Mononuclear cell (primary cell): ENCODE results near the gene TMEM273. TPM values are rescaled to one million over a fixed set of nuclear protein-coding genes. Genes with fewer than 3 reads are reported as not detected.
"Not testable (repeated sequence)": the region's sequence is repeated elsewhere in the genome, so short reads cannot be mapped to it uniquely, and the experiment has no call there.

Experiments
- H3K27me3 ChIP-seq: 2 replicates; pipeline ENCODE4 v1.6.0; 2011; ENCODE audit warnings: low read length, control low read depth; ENCODE audit not compliant: insufficient read depth
- H3K4me1 ChIP-seq: 2 replicates; pipeline ENCODE4 v1.5.1; 2011; ENCODE audit warnings: mild to moderate bottlenecking, low read length, control low read depth; ENCODE audit not compliant: insufficient read depth
- H3K4me3 ChIP-seq: 2 replicates; pipeline ENCODE4 v1.5.1; 2011; ENCODE audit warnings: mild to moderate bottlenecking, low read length, moderate library complexity
- H3K9me3 ChIP-seq: 2 replicates; pipeline ENCODE4 v1.5.1; 2011; ENCODE audit warnings: low read depth, mild to moderate bottlenecking, control low read depth, low read length
- total RNA-seq: library from RNA; depleted of rRNA; stranded (reverse); fragments of >200 nt; gene quantifications from one replicate; pipeline ENCODE4 v1.2.3, GENCODE V29; 2012

The TMEM273 gene
- total RNA-seq, 1 donor, result 3.5 TPM

DNA sequence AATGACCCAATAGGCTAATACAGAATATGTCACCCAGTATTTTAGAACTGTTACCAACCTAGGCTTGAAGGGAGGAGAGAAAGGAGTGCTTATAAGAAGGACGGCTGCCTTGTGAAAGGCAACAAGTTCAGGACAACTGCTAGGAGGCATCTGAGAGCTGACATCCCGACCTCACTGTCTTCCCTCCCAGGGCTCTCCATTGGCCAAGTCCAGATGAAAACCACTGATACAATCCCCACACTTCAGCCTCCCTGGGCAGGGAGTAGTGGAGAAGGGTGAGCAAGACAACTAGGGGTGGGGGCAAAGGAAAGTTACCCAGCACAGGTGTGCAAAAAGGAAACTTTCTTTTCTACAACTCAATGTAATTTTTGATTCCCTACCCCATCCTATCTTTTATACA is 29.5 kb upstream of the TMEM273 start:
- H3K4me1 ChIP-seq, result no peaks in the 10 kb centered on the region
- no peaks in the 10 kb centered on the region for H3K9me3 ChIP-seq
- H3K27me3 ChIP-seq, result no peaks in the 10 kb centered on the region
- no peak overlapping the region for H3K4me3 ChIP-seq

DNA sequence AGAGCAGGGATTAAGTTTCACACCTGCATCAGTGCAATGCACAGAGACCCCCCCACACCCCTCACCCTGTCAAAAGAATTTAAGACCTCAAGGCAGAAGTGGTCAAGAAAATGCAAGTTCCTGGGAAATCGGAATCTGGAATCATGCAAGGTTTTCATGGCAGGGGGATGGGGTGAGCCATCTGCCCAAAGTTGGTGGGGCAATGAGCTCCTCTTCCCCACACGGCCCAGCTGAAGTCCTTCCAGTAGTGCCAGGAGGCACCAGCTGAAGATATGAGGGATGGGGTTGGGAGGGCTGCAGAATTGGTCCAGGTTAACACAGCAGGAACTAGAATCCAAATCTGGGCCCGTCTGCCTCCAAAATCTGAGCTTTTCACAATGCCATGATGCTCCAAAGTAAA is 25.0 kb upstream of the TMEM273 start:
- Histone ChIP-seq H3K9me3 (no peaks in the 10 kb centered on the region), H3K27me3 (no peaks in the 10 kb centered on the region), H3K4me1 (no peaks in the 10 kb centered on the region), H3K4me3 (no peak overlapping the region)

DNA sequence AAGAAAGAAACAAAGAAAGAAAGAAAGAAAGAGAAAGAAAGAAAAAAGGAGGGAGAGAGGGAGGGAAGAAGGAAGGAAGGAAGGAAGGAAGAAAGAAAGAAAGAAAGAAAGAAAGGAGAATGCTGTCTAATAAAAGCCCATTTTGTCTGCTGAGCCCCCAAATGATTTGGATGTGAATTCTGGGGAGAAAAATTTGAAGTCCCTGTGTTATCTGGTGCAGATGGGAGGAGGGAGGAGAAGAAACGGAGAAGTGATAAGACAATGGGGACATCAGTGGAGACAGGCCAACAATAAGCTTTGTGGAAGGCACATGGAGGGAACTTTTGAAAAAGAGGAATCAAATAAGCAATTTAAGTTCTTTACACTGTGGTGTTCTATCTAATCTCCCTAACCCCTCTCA is 24.6 kb upstream of the TMEM273 start:
- Histone ChIP-seq H3K4me3 (no peak overlapping the region), H3K27me3 (no peaks in the 10 kb centered on the region), H3K4me1 (no peaks in the 10 kb centered on the region), H3K9me3 (no peaks in the 10 kb centered on the region)

DNA sequence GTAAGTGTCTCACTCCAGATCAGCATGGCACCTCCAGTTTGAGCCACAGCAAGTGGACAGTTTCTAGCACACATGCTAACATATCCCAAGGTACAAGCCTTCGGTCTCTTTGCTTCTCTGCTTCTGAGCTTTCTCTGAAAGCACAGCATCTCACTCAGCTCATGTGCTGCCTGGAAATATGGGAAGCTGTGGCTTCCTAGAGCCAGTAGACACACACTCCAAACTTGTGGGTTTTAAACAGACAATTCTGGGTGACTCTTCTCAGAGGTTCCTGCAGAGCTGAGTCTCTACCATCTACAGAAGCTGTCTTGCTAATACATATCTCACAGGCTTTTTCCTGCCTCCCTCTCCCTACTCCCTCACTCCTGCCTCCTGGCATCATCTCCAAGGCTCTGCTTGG is 23.9 kb upstream of the TMEM273 start:
- no peaks in the 10 kb centered on the region for H3K4me1 ChIP-seq
- H3K27me3 ChIP-seq, result no peaks in the 10 kb centered on the region
- H3K9me3 ChIP-seq, result no peaks in the 10 kb centered on the region
- H3K4me3 ChIP-seq, result no peak overlapping the region

DNA sequence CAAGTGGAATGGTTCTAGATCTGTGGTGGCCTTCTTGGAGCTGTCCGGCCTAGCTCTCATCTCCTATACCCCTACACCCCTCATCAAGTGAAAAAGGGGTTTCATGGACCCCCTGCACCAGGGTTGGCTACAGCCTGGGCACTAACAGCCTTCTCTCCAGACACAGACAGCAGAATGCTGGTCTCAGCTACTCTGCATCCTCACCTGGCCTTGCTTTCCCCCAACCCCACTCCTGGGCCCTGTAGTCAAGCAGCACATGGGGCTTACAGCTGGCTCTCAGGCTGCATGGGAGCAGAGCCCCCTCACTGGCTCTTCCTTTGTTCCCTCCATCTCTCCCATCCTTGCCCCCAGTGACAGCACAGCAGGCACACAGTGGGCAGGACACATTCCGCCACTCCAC is 20.8 kb upstream of the TMEM273 start:
- no peak overlapping the region for H3K4me3 ChIP-seq
- H3K27me3 ChIP-seq, result peaks cover 7% of the 10 kb centered on the region
- no peaks in the 10 kb centered on the region for H3K9me3 ChIP-seq
- no peaks in the 10 kb centered on the region for H3K4me1 ChIP-seq

DNA sequence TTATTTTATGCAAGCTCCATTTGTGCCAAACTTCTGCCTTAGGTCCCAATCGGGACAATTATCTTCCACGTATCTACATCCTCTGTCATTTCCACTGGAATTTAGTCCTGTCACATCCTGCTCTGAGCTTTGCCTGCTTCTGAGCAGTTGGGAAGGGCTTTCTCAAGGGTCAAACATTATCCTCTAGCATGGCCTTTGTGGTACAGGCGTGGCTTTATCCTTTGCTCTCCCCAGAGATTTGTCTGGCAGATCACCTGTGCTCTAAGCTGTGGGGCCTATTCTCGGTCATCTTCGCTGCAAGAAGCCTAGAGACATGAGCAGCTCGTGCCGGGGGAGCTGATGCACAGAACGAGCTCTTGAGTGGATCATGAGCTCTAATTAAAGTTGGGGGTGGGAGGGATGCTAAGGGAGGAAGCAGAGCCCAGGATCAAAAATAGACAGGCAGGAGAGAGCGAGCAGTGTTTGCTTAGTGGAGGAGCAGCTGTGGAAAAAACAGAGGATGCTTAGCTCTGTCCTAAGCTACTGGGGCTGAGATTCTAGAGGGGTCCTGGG is 19.8 kb upstream of the TMEM273 start:
- Histone ChIP-seq H3K4me3 (no peak overlapping the region), H3K27me3 (peaks cover 10% of the 10 kb centered on the region), H3K4me1 (no peaks in the 10 kb centered on the region), H3K9me3 (no peaks in the 10 kb centered on the region)

- no peaks in the 10 kb centered on the region for H3K9me3 ChIP-seq
- H3K4me3 ChIP-seq, result no peak overlapping the region
- no peaks in the 10 kb centered on the region for H3K4me1 ChIP-seq
- peaks cover 10% of the 10 kb centered on the region for H3K27me3 ChIP-seq
Measured at GRCh38 chr10:49207113-49207512, 18.9 kb upstream of the TMEM273 start.

- Histone ChIP-seq H3K9me3 (no peaks in the 10 kb centered on the region), H3K27me3 (peaks cover 10% of the 10 kb centered on the region), H3K4me1 (no peaks in the 10 kb centered on the region), H3K4me3 (no peak overlapping the region)
Measured at GRCh38 chr10:49205206-49205605, 17.0 kb upstream of the TMEM273 start.

GRCh38 chr10:49204119-49204518 is 15.9 kb upstream of the TMEM273 start:
- H3K4me3 ChIP-seq, result no peak overlapping the region
- no peaks in the 10 kb centered on the region for H3K9me3 ChIP-seq
- H3K27me3 ChIP-seq, result peaks cover 14% of the 10 kb centered on the region
- no peaks in the 10 kb centered on the region for H3K4me1 ChIP-seq

- H3K9me3 ChIP-seq, result no peaks in the 10 kb centered on the region
- no peak overlapping the region for H3K4me3 ChIP-seq
- H3K27me3 ChIP-seq, result peaks cover 14% of the 10 kb centered on the region
- no peaks in the 10 kb centered on the region for H3K4me1 ChIP-seq
Measured at GRCh38 chr10:49202266-49202665, 14.1 kb upstream of the TMEM273 start.

- no peaks in the 10 kb centered on the region for H3K9me3 ChIP-seq
- no peaks in the 10 kb centered on the region for H3K4me1 ChIP-seq
Measured at GRCh38 chr10:49200854-49201253, 12.7 kb upstream of the TMEM273 start.

GRCh38 chr10:49197171-49197570 is 9.0 kb upstream of the TMEM273 start:
- H3K4me3 ChIP-seq, result no peak overlapping the region
- peaks cover 6% of the 10 kb centered on the region for H3K4me1 ChIP-seq
- no peaks in the 10 kb centered on the region for H3K9me3 ChIP-seq
- H3K27me3 ChIP-seq, result peaks cover 4% of the 10 kb centered on the region

More at GRCh38 chr10:49200854-49201253, 12.7 kb upstream of the TMEM273 start:
- Histone ChIP-seq H3K4me3 (no peak overlapping the region), H3K27me3 (peaks cover 14% of the 10 kb centered on the region)

- H3K27me3 ChIP-seq, H3K9me3 ChIP-seq, H3K4me3 ChIP-seq, H3K4me1 ChIP-seq: not testable (repeated sequence)
Measured at GRCh38 chr10:49195864-49196263, 7.7 kb upstream of the TMEM273 start.

- no peaks in the 10 kb centered on the region for H3K9me3 ChIP-seq
- H3K27me3 ChIP-seq, result no peaks in the 10 kb centered on the region
- H3K4me1 ChIP-seq, result peaks cover 24% of the 10 kb centered on the region
- no peak overlapping the region for H3K4me3 ChIP-seq
Measured at GRCh38 chr10:49194212-49194920, 6.2 kb upstream of the TMEM273 start.

GRCh38 chr10:49191349-49191748 is 3.2 kb upstream of the TMEM273 start:
- Histone ChIP-seq H3K4me1 (peaks cover 54% of the 10 kb centered on the region), H3K27me3 (no peaks in the 10 kb centered on the region), H3K9me3 (no peaks in the 10 kb centered on the region)

GRCh38 chr10:49189422-49189821 is 1.2 kb upstream of the TMEM273 start:
- Histone ChIP-seq H3K4me1 (peaks cover 70% of the 10 kb centered on the region), H3K9me3 (no peaks in the 10 kb centered on the region), H3K27me3 (no peaks in the 10 kb centered on the region), H3K4me3 (no peak overlapping the region)

More at GRCh38 chr10:49191349-49191748, 3.2 kb upstream of the TMEM273 start:
- no peak overlapping the region for H3K4me3 ChIP-seq
